Astrocyte (in vitro differentiated cells and primary cell): Measurements from ENCODE around the gene CCT8. TPM values are rescaled to one million over a fixed set of nuclear protein-coding genes. Genes with fewer than 3 reads are reported as not detected.
A peak's percentile ranks its signal among the peaks of the same experiment; 100 is the strongest.

Experiments
- DNase-seq: peaks from one replicate; pipeline ENCODE4 v3.0.0-alpha.2; 2010; ENCODE audit warnings: low read depth
- FAIRE-seq: peaks from 2 replicates; lab custom pipeline; 2011; peaks lifted over from hg19 to GRCh38; lab: Jason Lieb, UNC
- H2AFZ ChIP-seq: 2 replicates; pipeline ENCODE4 v1.6.0; 2012; ENCODE audit warnings: low read depth, low read length, inconsistent platforms
- H3K27ac ChIP-seq: 2 replicates; pipeline ENCODE4 v1.5.1; 2011; ENCODE audit warnings: low read depth, low read length, inconsistent platforms
- H3K27me3 ChIP-seq: 2 replicates; pipeline ENCODE4 v1.6.0; 2011; ENCODE audit warnings: low read length, inconsistent platforms; ENCODE audit not compliant: insufficient read depth
- H3K36me3 ChIP-seq: 2 replicates; pipeline ENCODE4 v1.5.1; 2011; ENCODE audit warnings: low read length, inconsistent platforms; ENCODE audit not compliant: insufficient read depth
- H3K4me1 ChIP-seq: 2 replicates; pipeline ENCODE4 v1.5.1; 2011; ENCODE audit warnings: low read length, inconsistent platforms; ENCODE audit not compliant: insufficient read depth
- H3K4me2 ChIP-seq: 2 replicates; pipeline ENCODE4 v1.6.0; 2012; ENCODE audit warnings: low read length, inconsistent platforms
- H3K4me3 ChIP-seq: 2 replicates; pipeline ENCODE4 v1.5.1; 2011; ENCODE audit warnings: low read depth, mild to moderate bottlenecking, low read length, inconsistent platforms; ENCODE audit not compliant: insufficient read depth
- H3K79me2 ChIP-seq: 2 replicates; pipeline ENCODE4 v1.6.0; 2012; ENCODE audit warnings: mild to moderate bottlenecking, low read length, inconsistent platforms; ENCODE audit not compliant: insufficient read depth
- H3K9ac ChIP-seq: 2 replicates; pipeline ENCODE4 v1.6.0; 2012; ENCODE audit warnings: mild to moderate bottlenecking, low read length, inconsistent platforms
- H3K9me3 ChIP-seq: 2 replicates; pipeline ENCODE4 v1.5.1; 2012; ENCODE audit warnings: low read depth, mild to moderate bottlenecking, low read length, inconsistent platforms; ENCODE audit not compliant: insufficient read depth
- H4K20me1 ChIP-seq: 2 replicates; pipeline ENCODE4 v1.6.0; 2012; ENCODE audit warnings: low read length, inconsistent platforms; ENCODE audit not compliant: insufficient read depth
- H3K27ac Mint-ChIP-seq: one replicate; pipeline ENCODE4 v1.8.0; 2021; ENCODE audit warnings: mild to moderate bottlenecking, mixed read lengths; ENCODE audit not compliant: unreplicated experiment
- H3K27me3 Mint-ChIP-seq: one replicate; pipeline ENCODE4 v1.8.0; 2021; ENCODE audit warnings: low read depth, mixed read lengths; ENCODE audit not compliant: unreplicated experiment
- H3K36me3 Mint-ChIP-seq: one replicate; pipeline ENCODE4 v1.8.0; 2021; ENCODE audit warnings: low read depth, mixed read lengths; ENCODE audit not compliant: unreplicated experiment
- H3K4me1 Mint-ChIP-seq: one replicate; pipeline ENCODE4 v1.8.0; 2021; ENCODE audit warnings: low read depth, mixed read lengths; ENCODE audit not compliant: unreplicated experiment
- H3K4me3 Mint-ChIP-seq: one replicate; pipeline ENCODE4 v1.8.0; 2021; ENCODE audit warnings: mild to moderate bottlenecking, moderate library complexity, mixed read lengths; ENCODE audit not compliant: unreplicated experiment
- H3K9me3 Mint-ChIP-seq: one replicate; pipeline ENCODE4 v1.8.0; 2021; ENCODE audit warnings: mild to moderate bottlenecking, mixed read lengths; ENCODE audit not compliant: unreplicated experiment
- EZH2 ChIP-seq: IDR thresholded peaks from 2 replicates; pipeline ENCODE4 v1.6.1; 2012; ENCODE audit warnings: mild to moderate bottlenecking, low read length, inconsistent platforms; ENCODE audit not compliant: insufficient read depth
- total RNA-seq: library from RNA; stranded (reverse); gene quantifications from 2 replicates; pipeline ENCODE4 v1.2.1, GENCODE V29; 2021
- TF ChIP-seq, protein P1 (sequence below): IDR thresholded peaks from 2 replicates; pipeline ENCODE4 v1.5.1; 2011; ENCODE audit warnings: low read depth, mild to moderate bottlenecking, inconsistent platforms, low read length, moderate library complexity; ENCODE audit not compliant: insufficient read depth

Gene CCT8
- total RNA-seq, 1 donor from 2014 or later, result 198 TPM

DNA sequence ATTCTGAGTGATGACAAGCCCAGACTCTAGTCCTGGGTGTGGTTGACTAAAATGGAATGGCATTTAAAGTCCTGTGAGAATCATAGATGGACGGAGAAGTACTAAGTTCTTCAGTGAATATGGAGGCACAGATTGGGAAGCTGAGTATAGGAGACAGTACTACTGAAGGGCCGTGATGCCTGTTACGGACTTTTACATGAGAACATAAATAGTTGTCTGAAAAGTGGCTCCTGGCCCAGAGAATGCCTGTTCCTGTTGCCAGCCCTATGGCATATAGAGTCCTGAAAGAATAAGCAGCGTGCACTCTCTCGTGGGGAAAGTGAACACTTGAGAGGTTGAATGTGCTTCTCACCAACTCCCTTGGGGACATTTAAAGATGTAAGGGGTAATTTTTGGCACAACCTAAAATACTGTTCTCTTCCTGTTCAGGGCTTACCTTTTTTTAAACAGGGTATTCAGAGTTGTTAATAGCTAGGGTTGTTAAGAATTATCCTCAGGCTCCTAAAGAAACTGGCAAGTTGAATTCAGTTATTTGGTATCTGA, 20.4 kb downstream of the CCT8 start:
- Histone ChIP-seq H3K4me2 (no peak overlapping the region), H3K27ac (no peak overlapping the region), H3K36me3 (peaks cover 44% of the 10 kb centered on the region), H3K79me2 (no peaks in the 10 kb centered on the region), H3K4me1 (no peaks in the 10 kb centered on the region), H3K9ac (no peak overlapping the region), H2AFZ (no peak overlapping the region), H3K27me3 (no peaks in the 10 kb centered on the region), H4K20me1 (peaks cover 5% of the 10 kb centered on the region), H3K4me3 (no peak overlapping the region), H3K9me3 (no peaks in the 10 kb centered on the region)
- Mint-ChIP-seq H3K27me3 (no peaks in the 10 kb centered on the region), H3K27ac (peak overlapping the region; percentile 28), H3K4me3 (no peak overlapping the region), H3K4me1 (peaks cover 9% of the 10 kb centered on the region), H3K9me3 (no peaks in the 10 kb centered on the region), H3K36me3 (peaks cover 4% of the 10 kb centered on the region)
- TF ChIP-seq, protein P1, sequence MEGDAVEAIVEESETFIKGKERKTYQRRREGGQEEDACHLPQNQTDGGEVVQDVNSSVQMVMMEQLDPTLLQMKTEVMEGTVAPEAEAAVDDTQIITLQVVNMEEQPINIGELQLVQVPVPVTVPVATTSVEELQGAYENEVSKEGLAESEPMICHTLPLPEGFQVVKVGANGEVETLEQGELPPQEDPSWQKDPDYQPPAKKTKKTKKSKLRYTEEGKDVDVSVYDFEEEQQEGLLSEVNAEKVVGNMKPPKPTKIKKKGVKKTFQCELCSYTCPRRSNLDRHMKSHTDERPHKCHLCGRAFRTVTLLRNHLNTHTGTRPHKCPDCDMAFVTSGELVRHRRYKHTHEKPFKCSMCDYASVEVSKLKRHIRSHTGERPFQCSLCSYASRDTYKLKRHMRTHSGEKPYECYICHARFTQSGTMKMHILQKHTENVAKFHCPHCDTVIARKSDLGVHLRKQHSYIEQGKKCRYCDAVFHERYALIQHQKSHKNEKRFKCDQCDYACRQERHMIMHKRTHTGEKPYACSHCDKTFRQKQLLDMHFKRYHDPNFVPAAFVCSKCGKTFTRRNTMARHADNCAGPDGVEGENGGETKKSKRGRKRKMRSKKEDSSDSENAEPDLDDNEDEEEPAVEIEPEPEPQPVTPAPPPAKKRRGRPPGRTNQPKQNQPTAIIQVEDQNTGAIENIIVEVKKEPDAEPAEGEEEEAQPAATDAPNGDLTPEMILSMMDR, result no peak
- no peak for TF ChIP-seq EZH2
- DNase-seq (no peak), FAIRE-seq (no peak)

DNA sequence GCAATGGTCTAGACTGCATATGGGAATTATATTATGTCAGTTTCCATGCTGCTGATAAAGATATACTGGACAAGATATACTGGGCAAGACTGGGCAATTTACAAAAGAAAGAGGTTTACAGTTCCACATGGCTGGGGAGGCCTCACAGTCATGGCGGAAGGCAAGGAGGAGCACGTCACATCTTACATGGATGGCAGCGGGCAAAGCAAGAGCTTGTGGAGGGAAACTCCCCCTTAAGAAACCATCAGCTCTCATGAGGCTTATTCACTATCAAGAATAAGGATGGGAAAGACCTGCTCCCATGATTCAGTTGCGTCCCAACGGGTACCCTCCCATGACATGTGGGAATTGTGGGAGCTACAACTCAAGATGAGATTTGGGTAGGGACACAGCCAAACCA, 21.2 kb downstream of the CCT8 start:
- DNase-seq (no peak), FAIRE-seq (no peak)
- no peak overlapping the region for H2AFZ ChIP-seq
- H3K9ac ChIP-seq, result no peak overlapping the region
- Mint-ChIP-seq H3K27ac (no peak overlapping the region), H3K4me3 (no peak overlapping the region), H3K4me1 (peaks cover 9% of the 10 kb centered on the region), H3K27me3 (no peaks in the 10 kb centered on the region), H3K9me3 (no peaks in the 10 kb centered on the region), H3K36me3 (peaks cover 2% of the 10 kb centered on the region)
- H3K79me2 ChIP-seq, result no peaks in the 10 kb centered on the region
- no peaks in the 10 kb centered on the region for H3K9me3 ChIP-seq
- H3K4me3 ChIP-seq, result no peak overlapping the region
- peaks cover 48% of the 10 kb centered on the region for H3K36me3 ChIP-seq
- no peaks in the 10 kb centered on the region for H3K27me3 ChIP-seq
- peaks cover 5% of the 10 kb centered on the region for H4K20me1 ChIP-seq
- TF ChIP-seq EZH2, result no peak
- TF ChIP-seq, protein P1, result no peak
- no peak overlapping the region for H3K4me2 ChIP-seq
- H3K27ac ChIP-seq, result no peak overlapping the region
- no peaks in the 10 kb centered on the region for H3K4me1 ChIP-seq

DNA sequence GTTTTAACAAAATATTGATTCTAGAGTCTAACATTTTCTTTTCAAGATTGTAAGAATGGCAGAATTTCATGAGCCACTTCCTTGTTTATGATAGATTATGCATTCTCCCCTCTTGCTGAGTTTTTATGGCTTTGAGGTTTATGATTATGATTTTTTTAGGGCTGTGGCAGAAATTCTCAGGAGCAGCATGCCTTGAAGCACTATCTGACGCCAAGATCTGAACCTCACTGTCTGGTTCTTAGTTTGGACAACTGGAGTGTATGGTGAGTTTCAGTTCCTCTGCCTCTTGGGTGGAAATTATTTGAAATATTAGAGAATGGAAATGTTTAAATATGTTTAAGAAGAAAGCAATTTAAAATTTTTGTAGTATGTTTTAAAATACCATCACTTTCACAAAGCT, 38.8 kb downstream of the CCT8 start:
- Histone ChIP-seq H3K4me1 (no peaks in the 10 kb centered on the region), H3K9ac (no peak overlapping the region), H3K4me3 (no peak overlapping the region), H3K27ac (no peak overlapping the region), H3K9me3 (no peaks in the 10 kb centered on the region), H3K27me3 (no peaks in the 10 kb centered on the region), H2AFZ (no peak overlapping the region), H3K36me3 (peaks cover 50% of the 10 kb centered on the region), H3K4me2 (no peak overlapping the region), H4K20me1 (no peaks in the 10 kb centered on the region), H3K79me2 (peaks cover 13% of the 10 kb centered on the region)
- H3K36me3 Mint-ChIP-seq, result peaks cover 3% of the 10 kb centered on the region
- H3K9me3 Mint-ChIP-seq, result no peaks in the 10 kb centered on the region
- no peak for FAIRE-seq
- no peak overlapping the region for H3K4me3 Mint-ChIP-seq
- DNase-seq, result no peak
- H3K27ac Mint-ChIP-seq, result peak overlapping the region; percentile 12
- TF ChIP-seq, protein P1, result no peak
- TF ChIP-seq EZH2, result no peak
- no peaks in the 10 kb centered on the region for H3K27me3 Mint-ChIP-seq
- H3K4me1 Mint-ChIP-seq, result no peaks in the 10 kb centered on the region
